Measurements from ENCODE around the gene TRIM36. TPM values are rescaled to one million over a fixed set of nuclear protein-coding genes. Genes with fewer than 3 reads are reported as not detected.

Gene TRIM36
- total RNA-seq, 1 donor from 2014 or later, result 4.4 TPM

GRCh38 chr5:115086473-115086872 is 83.2 kb downstream of the TRIM36 start:
- H3K27ac ChIP-seq (ENCODE audit: low read depth, low read length), result no peak overlapping the region
- H2AFZ ChIP-seq (ENCODE audit: low read depth, low read length), result no peak overlapping the region
- H3K27me3 ChIP-seq (ENCODE audit: insufficient read depth, low read length), result no peaks in the 10 kb centered on the region
- peaks cover 2% of the 10 kb centered on the region for H3K27me3 Mint-ChIP-seq (ENCODE audit: low read depth, unreplicated experiment)
- no peaks in the 10 kb centered on the region for H3K79me2 ChIP-seq (ENCODE audit: insufficient read depth, low read length)
- no peaks in the 10 kb centered on the region for H3K9me3 ChIP-seq (ENCODE audit: insufficient read depth, low read depth, low read length)
- H3K36me3 Mint-ChIP-seq (ENCODE audit: low read depth, unreplicated experiment), result no peaks in the 10 kb centered on the region
- no peaks in the 10 kb centered on the region for H3K4me1 Mint-ChIP-seq (ENCODE audit: low read depth, unreplicated experiment)
- FAIRE-seq (no peak), DNase-seq (ENCODE audit: low read depth) (no peak)
- H3K36me3 ChIP-seq (ENCODE audit: insufficient read depth, low read length), result no peaks in the 10 kb centered on the region
- TF ChIP-seq EZH2 (IDR thresholded peaks at IDR 0.05; ENCODE audit: insufficient read depth, low read length), result no peak
- TF ChIP-seq CTCF (IDR thresholded peaks at IDR 0.05; ENCODE audit: insufficient read depth, low read depth, low read length), result no peak
- H4K20me1 ChIP-seq (ENCODE audit: insufficient read depth, low read length), result no peaks in the 10 kb centered on the region
- H3K9me3 Mint-ChIP-seq (ENCODE audit: unreplicated experiment), result no peaks in the 10 kb centered on the region
- no peak overlapping the region for H3K4me3 ChIP-seq (ENCODE audit: insufficient read depth, low read depth, low read length)
- no peak overlapping the region for H3K4me2 ChIP-seq (ENCODE audit: low read length)
- no peak overlapping the region for H3K4me3 Mint-ChIP-seq (ENCODE audit: unreplicated experiment)
- H3K27ac Mint-ChIP-seq (ENCODE audit: unreplicated experiment), result no peak overlapping the region
- H3K9ac ChIP-seq (ENCODE audit: low read length), result no peak overlapping the region
- H3K4me1 ChIP-seq (ENCODE audit: insufficient read depth, low read length), result no peaks in the 10 kb centered on the region

- no peaks in the 10 kb centered on the region for H3K36me3 ChIP-seq (ENCODE audit: insufficient read depth, low read length)
- no peak for TF ChIP-seq EZH2 (IDR thresholded peaks at IDR 0.05; ENCODE audit: insufficient read depth, low read length)
- no peak for TF ChIP-seq CTCF (IDR thresholded peaks at IDR 0.05; ENCODE audit: insufficient read depth, low read depth, low read length)
- Mint-ChIP-seq H3K4me3 (ENCODE audit: unreplicated experiment) (no peak overlapping the region), H3K27ac (ENCODE audit: unreplicated experiment) (no peak overlapping the region), H3K9me3 (ENCODE audit: unreplicated experiment) (no peaks in the 10 kb centered on the region), H3K4me1 (ENCODE audit: low read depth, unreplicated experiment) (no peaks in the 10 kb centered on the region), H3K36me3 (ENCODE audit: low read depth, unreplicated experiment) (no peaks in the 10 kb centered on the region), H3K27me3 (ENCODE audit: low read depth, unreplicated experiment) (peaks cover 2% of the 10 kb centered on the region)
- H3K4me3 ChIP-seq (ENCODE audit: insufficient read depth, low read depth, low read length), result no peak overlapping the region
- H3K27me3 ChIP-seq (ENCODE audit: insufficient read depth, low read length), result no peaks in the 10 kb centered on the region
- H3K4me2 ChIP-seq (ENCODE audit: low read length), result no peak overlapping the region
- no peak overlapping the region for H3K27ac ChIP-seq (ENCODE audit: low read depth, low read length)
- H3K4me1 ChIP-seq (ENCODE audit: insufficient read depth, low read length), result no peaks in the 10 kb centered on the region
- FAIRE-seq (no peak), DNase-seq (ENCODE audit: low read depth) (no peak)
- H3K79me2 ChIP-seq (ENCODE audit: insufficient read depth, low read length), result no peaks in the 10 kb centered on the region
- no peak overlapping the region for H2AFZ ChIP-seq (ENCODE audit: low read depth, low read length)
- no peaks in the 10 kb centered on the region for H3K9me3 ChIP-seq (ENCODE audit: insufficient read depth, low read depth, low read length)
- no peaks in the 10 kb centered on the region for H4K20me1 ChIP-seq (ENCODE audit: insufficient read depth, low read length)
- H3K9ac ChIP-seq (ENCODE audit: low read length), result no peak overlapping the region
Observed at GRCh38 chr5:115084246-115084793, 85.4 kb downstream of the TRIM36 start.

GRCh38 chr5:115079924-115080623 is 89.6 kb downstream of the TRIM36 start:
- H3K27me3 ChIP-seq (ENCODE audit: insufficient read depth, low read length), result no peaks in the 10 kb centered on the region
- no peak overlapping the region for H3K27ac ChIP-seq (ENCODE audit: low read depth, low read length)
- H3K79me2 ChIP-seq (ENCODE audit: insufficient read depth, low read length), result no peaks in the 10 kb centered on the region
- no peak overlapping the region for H3K4me2 ChIP-seq (ENCODE audit: low read length)
- no peak for DNase-seq (ENCODE audit: low read depth)
- H3K36me3 ChIP-seq (ENCODE audit: insufficient read depth, low read length), result no peaks in the 10 kb centered on the region
- no peak for TF ChIP-seq CTCF (IDR thresholded peaks at IDR 0.05; ENCODE audit: insufficient read depth, low read depth, low read length)
- FAIRE-seq, result no peak
- no peaks in the 10 kb centered on the region for H3K4me1 Mint-ChIP-seq (ENCODE audit: low read depth, unreplicated experiment)
- H3K27ac Mint-ChIP-seq (ENCODE audit: unreplicated experiment), result no peak overlapping the region
- no peak overlapping the region for H3K4me3 ChIP-seq (ENCODE audit: insufficient read depth, low read depth, low read length)
- H3K27me3 Mint-ChIP-seq (ENCODE audit: low read depth, unreplicated experiment), result peaks cover 2% of the 10 kb centered on the region
- no peak overlapping the region for H3K9ac ChIP-seq (ENCODE audit: low read length)
- no peaks in the 10 kb centered on the region for H4K20me1 ChIP-seq (ENCODE audit: insufficient read depth, low read length)
- no peaks in the 10 kb centered on the region for H3K4me1 ChIP-seq (ENCODE audit: insufficient read depth, low read length)
- H3K9me3 ChIP-seq (ENCODE audit: insufficient read depth, low read depth, low read length), result no peaks in the 10 kb centered on the region
- H3K36me3 Mint-ChIP-seq (ENCODE audit: low read depth, unreplicated experiment), result no peaks in the 10 kb centered on the region
- H3K4me3 Mint-ChIP-seq (ENCODE audit: unreplicated experiment), result no peak overlapping the region
- H3K9me3 Mint-ChIP-seq (ENCODE audit: unreplicated experiment), result no peaks in the 10 kb centered on the region
- no peak overlapping the region for H2AFZ ChIP-seq (ENCODE audit: low read depth, low read length)

Data from astrocyte (in vitro differentiated cells and primary cell).